CD4-positive, alpha-beta T cell treated with Interleukin-4 for 4 hours (primary cell): ENCODE data around the gene GLIS2.

Experiments used
- DNase-seq: peaks from one replicate; pipeline ENCODE4 v3.0.0-alpha.2; 2020

GLIS2 gene

DNA sequence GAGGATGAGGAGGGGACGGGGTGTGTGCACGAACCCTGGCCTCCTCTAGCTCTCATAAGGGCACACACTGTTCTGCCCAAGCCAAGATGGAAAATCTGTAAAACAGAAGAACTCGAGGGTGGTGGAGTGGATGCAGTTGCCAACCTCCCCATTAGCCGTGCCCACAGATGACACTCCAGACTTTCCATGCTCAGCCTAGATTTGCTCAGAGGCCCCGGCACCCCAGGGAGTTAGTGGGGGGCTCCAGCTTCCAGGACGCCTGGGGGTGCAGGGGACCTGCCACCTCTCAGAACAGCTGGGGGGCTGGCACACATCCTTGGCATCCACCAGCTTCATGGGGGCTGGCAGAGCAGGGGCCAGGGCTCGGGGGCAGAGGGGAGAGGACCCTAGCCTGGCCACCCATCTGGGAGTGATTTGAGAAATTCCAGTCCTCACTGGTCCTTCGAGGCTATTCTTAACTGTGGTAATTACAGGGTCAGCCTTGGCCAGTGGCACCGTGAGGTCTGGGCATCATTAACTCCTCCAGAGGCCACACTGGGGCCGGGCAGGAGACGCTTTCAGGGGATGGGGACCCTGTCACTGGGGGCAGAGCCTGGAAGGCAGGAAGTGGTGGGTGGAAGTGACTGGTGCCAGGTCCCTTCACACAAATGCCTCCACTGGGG lies 70.1 kb downstream of the GLIS2 start:
- DNase-seq = no peak

DNA sequence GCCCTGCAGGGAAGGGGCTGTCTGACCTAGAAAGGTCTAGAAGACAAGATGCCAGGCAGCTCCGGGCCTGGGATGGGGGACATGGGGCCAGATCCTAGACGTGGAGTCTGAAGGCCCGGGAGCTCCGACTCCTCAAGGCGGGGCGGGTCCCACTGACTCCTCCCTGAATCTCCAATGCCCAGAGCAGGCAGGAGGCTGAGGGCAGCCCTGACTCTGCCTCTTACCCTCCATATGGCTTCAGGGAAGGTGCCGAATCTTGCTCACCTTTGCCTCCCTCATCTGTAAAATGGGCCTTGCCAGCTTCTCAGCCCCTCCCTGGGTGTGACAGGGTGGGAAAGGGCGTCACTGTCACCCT lies 70.6 kb downstream of the GLIS2 start:
- DNase-seq = no peak

DNA sequence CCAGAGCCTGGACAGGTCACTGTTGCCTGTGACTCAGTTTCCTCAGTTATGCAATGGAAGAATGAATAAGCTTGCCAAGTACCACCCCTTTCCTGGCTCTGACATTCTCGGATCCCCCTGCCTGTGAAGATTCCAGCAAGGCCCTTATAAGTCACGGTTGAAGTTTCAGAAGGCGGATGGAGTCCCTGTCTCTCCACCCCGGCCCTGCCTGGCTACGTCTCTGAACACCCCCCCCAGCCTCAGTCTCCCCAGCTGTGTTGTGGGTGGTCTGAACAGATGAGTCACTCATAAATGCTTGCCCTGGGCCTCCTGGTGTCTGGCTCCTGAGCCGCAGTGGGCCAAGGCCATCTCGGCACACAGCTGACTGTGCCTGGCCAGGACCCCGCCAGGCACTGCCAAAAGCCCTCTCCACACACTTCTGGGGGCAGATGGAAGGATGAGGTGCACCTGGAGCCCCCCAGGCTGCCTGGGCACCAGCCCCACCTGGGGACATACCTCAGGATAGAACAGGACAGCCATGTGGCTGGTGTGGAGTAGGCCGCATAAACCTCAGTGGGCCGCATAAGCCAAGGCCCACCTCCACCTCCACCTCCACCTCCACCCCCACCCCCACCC lies 71.2 kb downstream of the GLIS2 start:
- DNase-seq = no peak

DNA sequence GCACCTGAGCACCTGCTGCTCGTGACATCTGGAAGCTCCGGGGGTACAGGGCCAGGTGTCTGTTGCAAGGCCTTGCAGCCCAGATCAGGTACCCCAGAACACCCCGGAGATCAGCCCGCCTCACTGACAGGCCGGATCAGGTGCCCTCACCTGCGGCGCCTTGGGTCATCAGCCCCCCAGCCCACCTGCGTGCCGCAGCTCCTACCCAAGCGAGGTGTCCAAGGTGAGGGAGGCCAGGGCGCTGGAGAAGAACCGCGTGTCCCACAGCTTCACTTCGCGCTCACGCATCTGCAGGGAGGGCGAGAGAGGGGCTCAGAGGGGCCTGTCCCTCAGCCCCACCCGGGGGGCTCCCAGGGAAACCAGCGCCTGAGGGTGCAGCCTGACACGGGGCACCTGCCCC lies 71.9 kb downstream of the GLIS2 start:
- no peak for DNase-seq

DNA sequence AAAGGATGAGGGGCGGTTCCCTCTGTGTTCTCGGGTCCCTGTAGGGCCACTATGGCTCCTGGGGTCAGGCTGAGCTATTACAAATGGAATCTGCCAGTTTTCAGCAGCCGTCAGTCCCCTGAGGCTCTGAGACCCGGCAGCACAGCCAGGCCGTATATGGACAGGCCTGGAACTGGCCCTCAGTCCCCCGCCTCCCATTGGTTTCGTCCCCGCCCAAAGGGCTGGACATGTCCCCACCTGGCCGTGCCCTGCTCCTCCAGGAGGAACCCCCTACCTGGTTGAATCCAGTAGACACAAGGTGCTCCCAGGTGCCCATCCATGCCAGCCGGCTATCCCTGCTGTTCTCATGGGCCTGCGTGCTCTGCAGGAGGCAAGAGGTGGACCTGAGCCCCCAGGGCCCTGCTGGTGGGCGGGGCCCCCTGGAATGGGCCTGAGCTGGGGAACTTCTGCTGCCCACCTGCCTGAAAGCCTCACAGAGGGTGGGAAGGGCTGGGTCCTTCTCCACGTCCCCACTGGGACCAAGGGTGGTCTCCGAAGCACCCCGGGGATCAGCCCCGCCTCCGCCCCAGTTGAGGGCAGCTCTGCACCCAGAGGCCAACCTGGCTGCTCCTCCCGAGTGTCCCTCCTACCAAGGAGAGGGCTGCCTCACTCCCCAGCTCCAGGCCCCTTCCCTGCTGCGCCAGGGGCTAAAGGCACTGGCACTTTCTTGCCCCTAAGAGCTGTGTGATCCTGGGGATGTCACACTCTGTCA lies 72.6 kb downstream of the GLIS2 start:
- no peak for DNase-seq
